Endothelial cell of umbilical vein (primary cell): ENCODE measurements around the gene TPO. TPM values are rescaled to one million over a fixed set of nuclear protein-coding genes. Genes with fewer than 3 reads are reported as not detected.

Source experiments
- BruUV-seq: library from RNA; stranded (reverse); fragments of 400-500 nt; replicated peaks from 2 replicates; lab custom pipeline; 2021; lab: Mats Ljungman, UMichigan
- CTCF ChIA-PET: fragments of 300-600, 350-600 bp; sonication (Branson Sonifier 250); formaldehyde crosslinking; loops from one replicate; lab custom pipeline; 2021; ENCODE audit warnings: antibody characterized with exemption, inconsistent platforms; lab: Charles Lee
- POLR2A ChIA-PET: fragments of 300-600, 350-600 bp; sonication (Branson Sonifier 250); formaldehyde crosslinking; loops from one replicate; lab custom pipeline; 2021; ENCODE audit warnings: antibody characterized with exemption, inconsistent platforms; lab: Charles Lee
- DNase-seq: peaks from one replicate; pipeline ENCODE4 v3.0.0-alpha.2; 2011; ENCODE audit warnings: low read depth, low spot score
- FAIRE-seq: peaks from 2 replicates; lab custom pipeline; 2011; peaks lifted over from hg19 to GRCh38; lab: Jason Lieb, UNC
- H2AFZ ChIP-seq: 2 replicates; pipeline ENCODE4 v1.6.0; 2012; ENCODE audit warnings: low read depth, low read length, control low read depth, inconsistent platforms
- H3K27ac ChIP-seq: 2 replicates; pipeline ENCODE4 v1.5.1; 2011; ENCODE audit warnings: low read depth, mild to moderate bottlenecking, control low read depth, low read length, moderate library complexity; ENCODE audit not compliant: insufficient read depth
- H3K27me3 ChIP-seq, 2 experiments: 2 replicates each; pipeline versions ENCODE4 v1.6.0 to v1.6.1; 2011; ENCODE audit warnings: low read length in 2 of 2, mixed read lengths in 1 of 2; ENCODE audit not compliant: control insufficient read depth in 2 of 2, insufficient read depth in 2 of 2
- H3K36me3 ChIP-seq, 2 experiments: 2 replicates in 1 of 2; 3 replicates in 1 of 2; pipeline ENCODE4 v1.5.1; 2011; ENCODE audit warnings: low read length in 2 of 2, mild to moderate bottlenecking in 1 of 2, moderate library complexity in 1 of 2; ENCODE audit not compliant: control insufficient read depth in 2 of 2, insufficient read depth in 2 of 2; ENCODE audit errors: extremely low read depth in 1 of 2
- H3K4me1 ChIP-seq: 3 replicates; pipeline ENCODE4 v1.5.1; 2011; ENCODE audit warnings: mild to moderate bottlenecking, low read length; ENCODE audit not compliant: control insufficient read depth, insufficient read depth; ENCODE audit errors: extremely low read depth
- H3K4me2 ChIP-seq: 2 replicates; pipeline ENCODE4 v1.6.1; 2011; ENCODE audit warnings: low read length, control low read depth, mixed read lengths; ENCODE audit not compliant: insufficient read depth
- H3K4me3 ChIP-seq, 3 experiments: fragments of 200-600 bp in 1 of 3; sonication (generic), shearing (Covaris generic) in 1 of 3; replicated peaks in 1 of 3; 2 replicates each; pipeline ENCODE4 v1.5.1; 2011 to 2016; ENCODE audit warnings: control low read depth in 3 of 3, low read length in 3 of 3, mild to moderate bottlenecking in 2 of 3, inconsistent platforms in 1 of 3, low read depth in 1 of 3, moderate library complexity in 1 of 3; ENCODE audit not compliant: insufficient read depth in 1 of 3
- H3K79me2 ChIP-seq: 2 replicates; pipeline ENCODE4 v1.6.0; 2012; ENCODE audit warnings: low read length, inconsistent platforms; ENCODE audit not compliant: control insufficient read depth, insufficient read depth
- H3K9ac ChIP-seq: replicated peaks from 2 replicates; pipeline ENCODE3; 2011; ENCODE audit warnings: low read length, control low read depth; ENCODE audit not compliant: insufficient read depth; ENCODE audit errors: extremely low read depth
- H3K9me1 ChIP-seq: replicated peaks from 3 replicates; pipeline ENCODE4 v1.6.0; 2011; ENCODE audit warnings: mild to moderate bottlenecking, low read length; ENCODE audit not compliant: control insufficient read depth, insufficient read depth; ENCODE audit errors: extremely low read depth
- H3K9me3 ChIP-seq: replicated peaks from 2 replicates; pipeline ENCODE4 v1.5.1; 2012; ENCODE audit warnings: low read length, inconsistent platforms; ENCODE audit not compliant: control insufficient read depth, insufficient read depth
- H4K20me1 ChIP-seq: replicated peaks from 2 replicates; pipeline ENCODE3; 2011; ENCODE audit warnings: mild to moderate bottlenecking, low read length; ENCODE audit not compliant: control insufficient read depth, insufficient read depth; ENCODE audit errors: extremely low read depth
- CTCF ChIP-seq, 2 donors: IDR thresholded peaks; 1 replicate in 1 of 2; 2 replicates in 1 of 2; pipeline ENCODE4 v1.5.1; 2011; ENCODE audit warnings: low read length in 2 of 2, mild to moderate bottlenecking in 2 of 2, moderate library complexity in 2 of 2, control low read depth in 1 of 2, inconsistent platforms in 1 of 2, low read depth in 1 of 2; ENCODE audit not compliant: insufficient read depth in 1 of 2; ENCODE audit errors: extremely low read depth in 1 of 2
- FOS ChIP-seq: IDR thresholded peaks from 2 replicates; pipeline ENCODE4 v1.6.1; 2011; ENCODE audit warnings: mild to moderate bottlenecking, low read length, moderate library complexity, borderline replicate concordance; ENCODE audit not compliant: insufficient read depth
- GATA2 ChIP-seq: IDR thresholded peaks from 2 replicates; pipeline ENCODE4 v1.7.0; 2011; ENCODE audit warnings: low read depth, mild to moderate bottlenecking, moderate library complexity, mixed read lengths, low read length; ENCODE audit not compliant: insufficient read length, insufficient read depth
- JUN ChIP-seq: IDR thresholded peaks from 2 replicates; pipeline ENCODE4 v1.6.1; 2011; ENCODE audit warnings: borderline replicate concordance, low read depth; ENCODE audit not compliant: insufficient read length, insufficient read depth
- MAX ChIP-seq: IDR thresholded peaks from 2 replicates; pipeline ENCODE4 v1.6.1; 2011; ENCODE audit not compliant: insufficient read depth, insufficient read length
- dilution Hi-C: fragments of 300-500 bp; cut with MboI; formaldehyde crosslinking; loops from one replicate; pipeline ENCODE4 v1.15.0; 2019; ENCODE audit warnings: low sequenced_read_pairs; ENCODE audit not compliant: extremely low pct_ligation_motif_present
- intact Hi-C: fragments of 100-400 bp; cut with micrococcal nuclease; formaldehyde crosslinking; loops from one replicate; pipeline ENCODE4 v1.10.0; 2022
- polyA plus RNA-seq, 4 experiments: library from polyadenylated mRNA; depleted of rRNA in 3 of 4; stranded (reverse) in 3 of 4; unstranded in 1 of 4; fragments of >200 nt; gene quantifications; 2 replicates each; pipeline versions ENCODE4 v1.2.1 to v1.2.3, GENCODE V29; 2011 to 2012; ENCODE audit warnings: missing spikeins in 1 of 4
- total RNA-seq: library from RNA; stranded (reverse); gene quantifications from 2 replicates; pipeline ENCODE4 v1.2.3, GENCODE V29; 2021

The TPO gene
- total and polyA plus RNA-seq, 2 donors (not counting 3 experiments of a cell fraction or from before 2014, with no cell fraction given), result not detected

GRCh38 chr2:1584051-1584531 is 170.8 kb downstream of the TPO start:
- no peak overlapping the region for H3K4me2 ChIP-seq
- H3K9me1 ChIP-seq, result no peaks in the 10 kb centered on the region
- no TSS peak for BruUV-seq
- no peak overlapping the region for H3K27ac ChIP-seq
- dilution Hi-C loops (no loop called here), intact Hi-C loops (no loop called here)
- no peak for DNase-seq
- no peak overlapping the region for H3K4me3 ChIP-seq
- FAIRE-seq, result no peak
- CTCF ChIA-PET, result interaction anchor here (0.6 kb wide), 1 partner anchor 33 kb away, joined by 3 read pairs; no protein-coding TSS in a partner anchor
- POLR2A ChIA-PET, result no interaction called here
- H3K27me3 ChIP-seq, result no peaks in the 10 kb centered on the region
- TF ChIP-seq CTCF (IDR thresholded peaks at IDR 0.05; ENCODE audit: extremely low read depth in 1 of 2, insufficient read depth in 1 of 2, low read depth in 1 of 2, low read length in 2 of 2) (no peak), JUN (no peak), GATA2 (no peak), FOS (no peak), MAX (no peak)
- H3K9me3 ChIP-seq, result no peaks in the 10 kb centered on the region
- no peaks in the 10 kb centered on the region for H3K4me1 ChIP-seq
- no peak overlapping the region for H3K9ac ChIP-seq
- H4K20me1 ChIP-seq, result no peaks in the 10 kb centered on the region
- H3K36me3 ChIP-seq, result no peaks in the 10 kb centered on the region
- no peaks in the 10 kb centered on the region for H3K79me2 ChIP-seq
- H2AFZ ChIP-seq, result no peak overlapping the region
